GM21367 (cell line): ENCODE measurements around the gene SLC41A2.

ENCODE experiments used
- ATAC-seq: cut with Tn5 transposase; IDR thresholded peaks from one replicate; pipeline ENCODE4 v1.9.1; 2021; ENCODE audit not compliant: unreplicated experiment

SLC41A2 gene

DNA sequence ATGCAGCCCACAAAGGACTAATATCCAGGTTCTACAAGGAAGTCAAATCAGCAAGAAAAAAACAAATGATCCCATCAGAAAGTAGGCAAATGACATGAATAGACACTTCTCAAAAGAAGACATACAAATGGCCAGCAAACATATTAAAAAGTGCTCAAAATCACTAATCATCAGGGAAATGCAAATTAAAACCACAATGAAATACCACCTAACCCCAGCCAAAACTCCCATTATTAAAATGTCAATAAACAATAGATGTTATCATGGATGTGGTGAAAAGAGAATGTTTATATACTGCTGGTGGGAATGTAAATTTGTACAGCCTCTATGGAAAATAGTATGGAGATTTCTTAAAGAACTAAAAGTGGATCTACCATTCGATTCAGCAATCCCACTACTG lies 25.0 kb downstream of the SLC41A2 start:
- ATAC-seq = no peak

DNA sequence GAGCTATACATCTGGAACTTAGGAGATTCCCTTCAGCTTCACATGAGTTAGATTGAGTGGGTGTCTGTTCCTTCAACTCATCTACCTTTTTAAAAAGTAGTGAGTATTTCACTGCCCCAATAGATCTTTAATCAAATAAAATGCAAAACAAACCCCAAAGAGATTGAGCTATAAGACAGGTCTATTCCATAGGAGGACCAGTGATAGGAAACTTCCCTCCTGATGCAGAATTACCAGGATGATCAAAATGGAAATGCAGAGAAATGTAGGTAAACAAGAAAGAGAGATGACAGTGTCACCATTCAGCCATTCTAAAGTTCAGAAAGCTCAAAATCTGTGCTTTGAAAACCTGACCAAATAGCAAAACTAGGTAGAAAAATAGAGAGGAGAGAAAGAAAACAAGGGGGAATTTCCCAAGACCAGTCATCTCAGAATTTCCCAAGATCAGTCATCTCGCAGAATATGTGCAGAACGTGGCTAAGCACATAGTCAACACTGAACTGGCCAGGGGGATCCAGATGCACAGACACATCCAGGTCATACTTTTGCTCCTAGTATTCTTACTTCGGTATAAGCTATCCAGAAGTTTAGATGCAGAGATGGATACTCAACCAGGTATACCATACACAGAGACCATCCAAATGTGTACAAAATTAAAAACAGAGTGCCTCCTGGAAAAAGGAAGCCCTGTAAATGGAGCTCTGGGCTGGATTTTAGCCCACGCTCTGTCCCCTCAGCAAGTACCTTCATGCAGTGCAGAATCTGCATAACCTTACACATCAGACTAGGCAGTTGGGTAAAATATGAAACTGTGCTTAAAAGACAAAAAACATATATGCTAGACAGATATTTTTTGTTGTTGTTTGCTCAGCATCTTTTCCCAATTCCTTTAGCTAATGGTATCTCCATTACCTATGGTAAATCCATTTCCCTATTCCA lies 27.4 kb downstream of the SLC41A2 start:
- peak; percentile 82 for ATAC-seq

DNA sequence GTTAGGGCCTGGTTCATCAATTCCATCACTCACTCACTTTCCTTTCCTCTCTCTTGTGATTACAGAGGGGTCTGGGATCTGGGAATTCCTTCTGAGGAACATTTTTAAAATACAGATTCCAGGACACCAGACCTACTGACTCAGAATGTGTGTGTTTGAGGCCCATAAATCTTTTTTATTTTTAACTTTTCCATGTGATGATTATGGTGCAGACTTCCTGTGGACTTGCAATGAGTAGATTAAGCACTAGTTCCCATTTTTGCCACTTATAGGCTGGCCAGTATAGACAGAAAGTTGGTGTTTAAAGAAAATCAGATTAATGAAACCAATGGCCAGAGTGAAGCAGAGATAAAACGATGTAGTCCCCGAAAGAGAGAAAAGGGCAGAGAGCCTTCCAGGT lies 28.1 kb downstream of the SLC41A2 start:
- peak; percentile 22 for ATAC-seq

DNA sequence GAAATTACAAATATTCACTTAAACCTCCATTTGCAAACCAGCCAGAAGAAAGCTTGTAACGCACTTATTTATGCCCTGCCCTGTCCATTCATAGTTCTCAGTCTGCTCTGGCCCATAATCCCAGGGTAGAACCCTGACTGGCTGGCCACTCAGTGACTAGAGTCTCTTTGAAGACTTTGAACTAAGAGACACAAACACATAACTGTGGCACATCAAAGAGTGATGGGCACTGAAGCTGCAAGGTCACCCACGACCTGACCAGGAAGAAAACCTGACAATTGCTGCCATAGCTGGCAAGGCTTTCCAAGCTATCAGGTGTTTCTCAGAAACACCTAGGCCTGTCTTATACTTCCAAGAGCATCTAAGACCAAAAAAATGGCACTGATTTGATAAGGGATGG lies 28.7 kb downstream of the SLC41A2 start:
- no peak for ATAC-seq

DNA sequence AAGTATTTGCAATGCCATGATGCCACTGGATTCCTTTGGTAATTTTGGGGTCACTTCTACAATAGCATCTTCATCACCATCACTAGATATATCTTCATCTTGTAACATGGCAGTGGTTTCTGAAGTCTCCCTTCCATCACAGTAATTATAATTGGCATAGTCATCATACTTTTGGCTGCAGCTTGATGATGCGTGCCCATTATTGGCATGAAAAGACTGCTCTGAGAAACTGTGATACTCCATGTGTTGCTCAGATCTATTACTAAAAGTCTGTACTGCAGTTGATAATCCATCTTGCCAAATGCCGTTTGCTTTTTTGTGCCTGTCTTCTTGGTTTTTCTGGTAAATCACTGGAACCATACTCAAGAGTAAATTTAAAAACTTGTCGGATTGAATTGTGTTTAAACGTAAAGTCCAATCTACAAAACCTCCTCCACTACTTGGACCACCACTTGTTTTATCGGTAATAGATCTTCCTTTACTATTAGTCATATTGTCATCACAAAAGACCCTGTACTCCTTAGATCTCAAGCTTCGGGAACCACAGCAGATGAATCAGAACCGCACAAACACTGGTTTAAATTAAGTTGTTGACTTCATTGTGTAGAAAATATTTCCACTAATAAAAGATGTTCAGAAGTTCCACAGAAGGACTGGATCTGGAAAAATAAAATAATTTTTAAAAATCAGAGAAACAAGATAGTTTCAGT lies 29.9 kb downstream of the SLC41A2 start:
- ATAC-seq = no peak

DNA sequence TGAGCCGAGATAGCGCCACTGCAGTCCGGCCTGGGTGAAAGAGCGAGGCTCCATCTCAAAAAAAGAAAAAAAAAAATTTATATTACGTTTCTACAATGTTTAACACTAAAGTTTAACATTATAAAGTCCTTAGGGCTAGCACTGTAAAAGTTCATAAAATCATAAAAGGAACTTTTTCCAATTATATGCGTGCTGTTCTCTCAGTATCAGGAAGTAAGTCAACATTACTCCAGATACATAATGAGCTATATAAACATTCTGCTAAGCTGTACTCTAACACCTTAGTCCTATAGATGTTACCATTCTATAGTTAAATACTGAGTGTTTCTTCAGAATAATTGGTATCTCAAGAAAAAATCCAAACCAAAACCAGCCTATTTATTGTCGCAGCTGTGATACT lies 32.6 kb downstream of the SLC41A2 start:
- no peak for ATAC-seq

DNA sequence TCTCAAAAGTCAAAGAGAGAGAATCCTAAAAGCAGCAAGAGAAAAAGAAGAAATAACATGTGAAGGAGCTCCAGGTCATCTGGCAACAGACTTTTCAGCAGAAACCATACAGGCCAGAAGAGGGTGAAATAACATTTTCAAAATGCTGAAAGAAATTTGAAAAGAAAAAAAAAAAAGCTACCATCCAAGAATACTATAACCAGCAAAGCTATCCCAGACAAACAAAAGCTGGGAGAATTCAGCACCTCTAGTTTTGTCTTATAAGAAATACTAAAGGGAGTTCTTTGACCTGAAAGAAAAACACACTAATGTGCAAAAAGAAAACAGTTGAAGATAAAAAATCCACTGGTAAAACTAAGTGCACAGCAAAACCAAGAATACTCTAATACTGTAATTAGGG lies 36.8 kb downstream of the SLC41A2 start:
- no peak for ATAC-seq

DNA sequence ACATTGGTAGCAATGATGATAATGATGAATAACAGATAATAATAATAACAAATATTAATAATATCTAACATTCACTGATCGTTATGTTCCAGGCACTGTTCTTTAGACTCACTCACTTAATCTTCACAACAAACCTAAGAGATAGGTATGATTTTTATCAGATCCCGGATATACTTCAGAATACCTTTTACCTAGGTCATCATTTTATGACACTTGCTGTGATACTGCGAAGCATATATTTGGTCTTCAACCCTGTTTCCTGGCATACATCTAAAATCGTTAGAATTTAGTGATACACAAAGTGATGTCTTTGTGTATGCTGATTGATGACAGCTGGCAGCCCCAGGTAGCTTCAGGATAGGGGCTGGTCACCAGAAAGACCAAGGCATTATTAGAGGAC lies 46.1 kb downstream of the SLC41A2 start:
- no peak for ATAC-seq

DNA sequence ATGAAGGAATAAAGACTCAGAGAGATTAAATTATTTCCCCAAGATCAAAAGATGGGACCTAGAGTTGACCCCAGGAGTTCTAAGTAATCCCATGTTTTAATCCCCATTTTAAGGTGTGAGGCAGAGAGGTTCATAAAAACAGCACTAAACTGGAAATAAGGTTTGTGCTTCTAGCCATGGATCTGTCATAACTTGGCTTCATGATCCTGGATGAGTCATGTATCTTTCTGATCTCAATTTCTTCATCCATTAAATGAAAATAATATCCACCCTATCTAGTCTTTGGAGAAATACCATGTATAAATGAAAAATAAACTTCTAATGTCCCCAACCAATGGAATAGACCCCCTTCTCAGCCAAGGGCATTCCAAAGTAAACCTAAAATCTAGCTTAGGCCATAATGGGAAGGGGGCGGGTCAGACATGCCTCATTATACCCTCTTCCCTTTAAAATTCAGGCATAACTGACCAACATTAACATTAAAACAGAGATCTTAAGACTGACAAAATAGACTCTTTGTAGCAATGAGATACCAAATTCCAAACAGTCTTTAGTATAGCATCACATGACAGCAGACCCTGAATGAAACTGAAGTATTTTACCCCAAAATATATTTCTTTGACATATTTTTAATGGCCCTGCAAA lies 47.8 kb downstream of the SLC41A2 start:
- ATAC-seq = no peak

DNA sequence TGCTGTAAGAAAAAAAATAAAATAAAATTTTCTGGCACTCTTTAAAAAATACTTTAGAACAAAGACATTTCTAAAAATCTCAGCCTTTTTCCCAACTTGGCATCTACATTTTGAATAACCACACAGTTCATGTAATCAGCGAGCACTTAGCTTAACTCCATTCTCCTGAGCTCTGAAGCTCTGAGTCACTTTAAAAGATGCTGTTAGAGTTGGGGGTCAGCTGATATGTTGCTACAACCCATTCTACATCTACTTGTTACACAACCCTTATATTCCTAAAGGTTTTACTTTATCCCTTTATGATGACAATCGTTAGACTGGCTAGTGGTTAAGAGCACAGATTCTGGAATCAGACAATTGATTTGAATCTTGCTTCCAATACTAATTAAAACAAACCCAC lies 48.3 kb downstream of the SLC41A2 start:
- no peak for ATAC-seq
